GM19238 (cell line): ENCODE results near the gene MYO9A.
"Not testable (repeated sequence)": the region's sequence is repeated elsewhere in the genome, so short reads cannot be mapped to it uniquely, and the experiment has no call there.

Source experiments
- DNase-seq: peaks from one replicate; pipeline ENCODE4 v3.0.0; 2011; ENCODE audit warnings: low spot score; ENCODE audit not compliant: insufficient read length

MYO9A gene

DNA sequence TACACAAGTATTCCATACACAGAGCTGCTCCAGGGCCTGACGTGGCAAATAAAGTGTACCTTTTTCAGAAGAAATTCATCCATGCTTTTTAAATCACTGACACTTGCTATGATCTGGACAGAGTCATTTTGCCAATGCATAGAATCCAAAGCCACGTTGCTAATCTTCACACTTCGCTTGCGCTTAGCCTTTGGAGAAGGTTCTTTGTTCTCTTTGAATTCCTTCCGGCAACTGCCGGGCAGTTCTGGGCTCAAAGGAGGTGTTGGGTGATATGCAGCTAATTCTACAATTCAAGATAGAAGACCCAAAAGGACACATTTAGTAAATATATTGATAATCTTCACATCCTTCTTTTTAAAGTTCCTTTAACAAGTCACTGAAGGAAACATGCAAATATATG is 237.7 kb downstream of the MYO9A start:
- DNase-seq: no peak

DNA sequence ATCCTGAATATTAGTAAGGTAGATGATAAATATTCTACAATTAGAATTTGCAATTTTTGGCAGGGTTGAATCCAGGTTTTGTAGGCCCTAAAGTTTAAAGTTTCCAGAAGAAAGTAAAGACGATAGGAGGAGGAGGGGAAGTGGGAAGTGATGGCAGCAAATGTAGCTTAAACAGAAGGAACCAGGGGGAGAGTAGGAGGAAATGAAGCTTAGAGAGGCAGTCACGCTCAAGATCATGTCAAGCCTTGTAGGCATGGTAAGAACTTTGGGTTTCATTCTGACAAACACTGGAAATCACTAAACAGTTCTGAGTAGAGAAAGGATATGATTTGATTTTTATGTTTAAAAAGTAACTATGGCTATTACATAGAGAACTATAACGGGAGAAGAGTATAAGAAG is 243.7 kb downstream of the MYO9A start:
- DNase-seq: peak; percentile 15

DNA sequence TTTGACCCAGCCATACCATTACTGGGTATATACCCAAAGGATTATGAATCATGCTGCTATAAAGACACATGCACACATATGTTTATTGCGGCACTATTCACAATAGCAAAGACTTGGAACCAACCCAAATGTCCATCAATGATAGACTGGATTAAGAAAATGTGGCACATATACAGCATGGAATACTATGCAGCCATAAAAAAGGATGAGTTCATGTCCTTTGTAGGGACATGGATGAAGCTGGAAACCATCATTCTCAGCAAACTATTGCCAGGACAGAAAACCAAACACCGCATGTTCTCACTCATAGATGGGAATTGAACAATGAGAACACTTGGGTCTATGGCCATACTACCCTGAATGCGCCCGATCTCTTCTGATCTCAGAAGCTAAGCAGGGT is 259.7 kb downstream of the MYO9A start:
- DNase-seq: not testable (repeated sequence)

DNA sequence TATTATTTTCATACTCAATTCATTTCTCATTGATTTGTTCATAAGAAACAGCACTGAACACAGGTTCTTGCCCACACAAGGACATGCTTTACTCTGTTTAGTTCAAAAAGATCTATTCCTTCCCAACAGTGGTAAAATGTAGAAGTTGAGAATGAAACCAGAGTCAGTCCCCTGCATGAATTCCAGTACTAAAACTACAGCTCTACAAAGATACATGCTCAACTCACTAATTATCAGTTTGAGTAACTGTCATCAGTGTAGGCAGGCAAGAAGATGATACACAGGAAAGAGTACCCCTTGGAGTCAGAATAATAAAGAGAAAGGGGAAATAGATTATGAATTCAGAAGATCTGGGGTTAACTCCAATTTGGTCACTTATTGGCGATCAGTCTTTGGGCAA is 264.4 kb downstream of the MYO9A start:
- no peak for DNase-seq

DNA sequence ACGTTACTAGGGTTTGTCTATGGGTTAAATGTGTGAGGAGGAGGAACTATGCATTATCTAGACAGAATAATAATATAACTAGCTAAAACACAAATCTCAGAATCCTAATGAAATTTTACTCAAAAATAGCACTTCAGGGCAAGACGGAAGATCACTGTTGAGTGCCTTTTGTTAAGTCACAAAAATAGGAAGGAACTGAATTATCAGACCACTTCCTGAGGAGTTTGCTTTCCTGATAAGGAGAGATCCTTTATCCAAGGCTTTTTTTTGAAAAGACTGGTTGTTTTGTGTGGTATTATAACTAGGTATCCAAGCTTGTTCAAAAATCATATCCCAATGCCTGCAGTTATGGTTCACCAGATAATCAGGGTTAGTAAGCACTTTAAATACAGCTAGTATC is 273.0 kb downstream of the MYO9A start:
- no peak for DNase-seq

DNA sequence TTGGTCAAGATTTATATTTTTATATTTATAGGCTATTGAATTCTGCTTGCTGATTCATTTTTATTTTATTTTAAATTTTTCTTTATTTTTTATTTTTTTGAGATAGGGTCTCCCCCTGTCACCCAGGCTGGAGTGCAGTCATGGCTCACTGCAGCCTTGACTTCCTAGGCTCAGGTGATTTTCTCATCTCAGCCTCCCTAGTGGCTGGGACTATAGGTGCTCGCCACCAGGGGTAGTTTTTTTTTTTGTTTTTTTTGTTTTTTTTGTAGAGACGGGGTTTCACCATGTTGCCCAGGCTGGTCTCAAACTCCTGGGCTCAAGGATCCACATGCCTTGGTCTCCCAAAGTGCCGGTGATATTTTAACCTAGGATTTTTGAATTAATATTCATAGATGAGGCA is 276.4 kb downstream of the MYO9A start:
- no peak for DNase-seq

DNA sequence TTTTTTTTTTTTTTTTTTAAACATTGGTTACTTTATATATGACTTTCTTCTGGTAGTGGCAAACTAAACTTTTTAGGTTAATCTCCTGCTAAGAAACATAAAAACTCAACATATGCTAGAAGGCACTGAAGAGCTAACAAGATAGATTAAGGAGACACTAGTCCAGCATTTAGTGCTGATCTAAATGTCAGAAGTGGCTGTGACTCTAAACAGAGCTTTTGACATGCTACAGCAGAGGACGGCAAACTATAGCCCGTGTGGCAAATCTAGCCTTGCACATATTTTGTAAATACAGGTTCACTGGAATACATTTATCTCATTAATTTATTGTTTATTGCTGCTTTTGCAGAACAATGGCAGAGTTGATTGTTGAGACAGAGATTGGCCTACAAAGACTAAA is 287.0 kb downstream of the MYO9A start:
- no peak for DNase-seq

DNA sequence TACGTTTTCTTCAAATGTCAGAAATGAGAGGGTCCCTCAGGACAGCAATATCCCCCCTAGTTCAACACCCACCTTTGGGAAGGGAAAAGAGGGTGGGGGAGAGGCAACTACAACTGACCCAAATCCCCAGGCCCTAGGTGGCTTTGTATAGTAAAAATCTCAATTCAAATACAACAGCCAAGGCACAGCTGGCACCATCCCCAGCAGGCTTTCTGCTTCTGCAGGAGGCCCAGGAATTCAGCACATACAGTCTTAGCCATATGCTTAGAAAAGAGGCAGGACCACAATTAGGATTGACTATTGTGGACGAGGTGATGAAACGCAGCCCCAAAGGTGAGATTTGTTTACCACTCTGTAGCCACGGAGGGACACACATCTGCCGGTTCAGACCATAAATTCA is 291.8 kb downstream of the MYO9A start:
- no peak for DNase-seq

DNA sequence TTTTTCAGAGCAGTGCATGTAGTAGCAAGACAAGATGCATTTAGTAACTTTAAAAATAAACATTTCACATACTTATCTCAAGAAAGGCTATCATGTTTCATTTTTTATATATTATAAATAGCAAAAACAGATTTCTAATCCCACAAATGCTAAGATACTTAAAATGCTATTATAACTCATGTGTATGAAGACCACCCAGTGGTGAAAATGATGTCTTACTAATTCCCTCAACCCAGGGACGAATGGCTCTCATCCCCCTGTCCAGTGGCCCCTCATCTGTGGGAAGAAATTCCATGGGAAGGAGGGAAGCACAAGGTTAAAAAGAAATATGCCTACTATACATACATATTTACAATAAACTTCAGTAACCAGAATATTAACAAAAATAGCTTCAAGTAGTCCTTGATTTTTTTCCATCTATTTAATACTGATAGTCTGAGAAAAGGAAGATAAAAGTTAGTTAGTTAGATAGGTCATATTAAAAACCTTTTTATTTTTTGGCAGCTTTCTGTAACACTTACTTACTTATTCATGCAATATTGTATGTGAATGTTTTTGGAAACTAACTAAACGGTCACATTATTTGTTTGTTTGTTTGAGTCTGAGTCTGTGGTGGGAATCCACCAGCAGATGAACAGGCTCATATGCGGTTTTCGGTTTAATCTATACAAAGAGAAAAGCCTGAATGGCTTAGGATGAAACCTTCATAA is 292.8 kb downstream of the MYO9A start:
- no peak for DNase-seq

DNA sequence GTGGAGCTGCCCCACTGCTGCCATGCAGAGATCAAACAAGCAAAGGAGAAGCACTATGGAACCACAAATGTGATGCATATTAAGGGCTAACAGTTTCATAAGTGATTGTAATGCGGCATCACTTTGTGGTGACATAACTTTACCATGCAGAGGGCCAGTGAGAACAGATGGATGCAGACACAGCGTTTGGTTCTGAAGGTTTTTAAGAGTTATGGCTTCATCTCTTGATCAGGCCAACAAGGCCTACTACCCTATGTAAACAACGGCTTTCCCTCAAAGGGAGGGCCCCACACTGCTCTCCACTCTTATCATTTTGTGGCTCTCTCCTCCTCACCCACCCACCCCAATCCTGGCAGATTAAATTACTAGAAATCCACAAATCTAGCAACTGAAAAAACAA is 294.1 kb downstream of the MYO9A start:
- no peak for DNase-seq

DNA sequence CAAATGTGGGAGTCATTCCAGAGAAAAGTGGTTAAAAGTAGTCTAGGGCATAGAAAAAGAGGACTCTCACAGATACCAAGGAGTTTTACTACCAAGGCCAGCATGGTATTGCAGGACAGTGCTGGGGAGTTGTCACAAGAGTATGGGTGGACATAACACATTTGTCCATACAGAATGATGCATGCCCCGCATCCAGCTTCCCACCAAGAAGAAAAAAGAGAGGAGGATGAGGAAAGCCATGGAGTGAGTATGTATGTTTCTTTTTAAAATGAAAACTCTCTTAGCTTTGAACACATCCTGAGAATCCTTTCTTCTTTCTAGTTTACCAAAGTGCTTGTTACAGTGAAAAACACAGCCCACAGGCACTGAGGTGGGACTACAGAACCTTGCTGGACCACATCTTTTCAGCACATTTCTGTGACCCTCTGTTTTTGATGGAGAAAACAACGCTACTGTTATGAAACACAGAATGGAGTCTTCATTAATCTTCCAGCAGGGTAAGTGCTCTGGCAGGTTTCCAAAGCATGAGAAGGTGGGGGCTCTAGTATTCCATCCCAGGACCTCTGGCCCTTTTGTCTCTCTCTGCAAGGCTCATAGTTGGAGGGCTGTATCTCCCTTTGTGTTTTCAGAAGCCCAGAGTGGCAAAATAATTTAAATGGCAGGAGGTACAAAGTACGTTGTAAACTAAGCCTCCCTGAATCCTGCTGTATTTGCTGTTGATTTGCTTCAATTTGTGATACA is 294.9 kb downstream of the MYO9A start:
- no peak for DNase-seq

DNA sequence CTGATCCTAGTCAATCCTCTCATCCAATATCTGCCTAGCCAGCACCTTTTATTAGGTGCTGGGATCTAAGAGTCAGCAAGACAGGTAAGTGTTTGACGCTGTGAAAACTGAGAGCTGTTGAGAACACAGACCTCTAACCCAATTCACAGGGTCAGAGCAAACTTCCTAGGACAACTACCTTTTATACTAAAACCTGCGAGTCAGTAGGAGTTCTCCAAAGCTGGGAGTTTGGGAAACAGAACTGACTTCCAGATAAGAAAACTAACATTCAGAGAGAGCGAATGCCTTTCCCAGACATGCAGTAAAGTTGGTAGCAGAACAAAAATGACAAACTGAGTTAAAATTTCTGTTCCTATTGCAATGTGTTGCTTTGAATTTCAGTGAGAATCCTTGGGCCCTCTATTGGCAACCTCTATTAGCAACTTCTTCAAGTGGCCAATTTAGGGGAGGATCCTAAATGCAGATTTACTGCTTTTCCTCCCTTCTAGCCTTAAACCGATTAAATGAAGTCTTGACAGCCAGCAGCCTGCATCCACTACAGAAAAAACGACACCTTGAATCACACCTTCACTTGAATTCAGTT is 296.3 kb downstream of the MYO9A start:
- DNase-seq: no peak

DNA sequence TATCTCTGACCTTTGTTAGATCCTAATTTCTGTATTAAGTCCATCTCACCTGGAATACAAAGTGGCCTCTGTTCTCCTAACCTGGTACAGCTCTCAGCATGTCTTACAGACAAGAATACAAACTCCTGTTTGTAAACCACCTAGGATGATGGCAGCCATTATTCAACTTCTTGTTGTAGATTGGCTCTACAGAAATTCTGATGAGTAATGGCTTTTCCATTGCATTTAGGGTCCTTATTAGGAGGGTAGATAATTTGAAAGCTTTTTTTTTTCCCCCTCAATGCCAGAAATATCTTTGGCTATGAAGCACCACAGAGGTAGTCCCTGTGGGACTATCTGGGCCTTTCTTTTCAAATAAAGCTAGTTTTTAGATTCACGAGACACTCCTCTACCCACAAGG is 297.8 kb downstream of the MYO9A start:
- no peak for DNase-seq

DNA sequence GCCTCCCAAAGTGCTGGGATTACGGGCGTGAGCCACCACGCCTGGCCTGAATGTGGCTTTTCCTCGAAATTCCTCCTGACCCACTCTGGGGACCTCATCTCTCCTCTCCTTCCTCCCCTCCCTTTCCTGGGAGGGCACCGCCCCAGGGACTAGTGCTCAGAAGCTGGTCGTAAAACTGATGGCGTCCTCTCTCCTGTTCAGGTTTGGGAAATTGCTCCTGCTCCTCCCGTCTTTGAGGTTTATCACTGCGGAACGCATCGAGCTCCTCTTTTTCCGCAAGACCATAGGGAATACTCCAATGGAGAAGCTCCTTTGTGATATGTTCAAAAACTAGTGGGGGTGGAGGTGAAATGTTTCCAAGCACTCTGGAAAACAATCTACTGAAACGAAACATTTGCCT is 300.6 kb downstream of the MYO9A start:
- DNase-seq: no peak

DNA sequence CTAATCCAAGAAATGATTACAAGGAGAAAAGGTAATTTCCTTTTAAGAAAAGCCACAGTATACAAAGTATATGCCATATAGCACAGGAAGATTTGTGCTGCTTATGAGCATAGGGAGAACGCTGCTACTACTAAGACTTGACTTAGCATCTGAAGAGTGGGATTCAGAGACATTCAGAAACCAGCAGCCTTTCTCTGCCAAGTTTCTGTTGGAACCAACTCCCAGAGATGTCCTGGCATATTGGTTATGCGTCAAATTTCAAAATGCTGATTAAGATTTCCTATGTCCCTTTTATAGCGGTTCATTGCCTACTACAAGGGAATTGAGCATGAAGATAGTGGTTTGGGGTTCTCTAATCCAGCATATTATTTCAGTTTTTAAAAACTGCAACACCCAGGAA is 302.6 kb downstream of the MYO9A start:
- DNase-seq: no peak

DNA sequence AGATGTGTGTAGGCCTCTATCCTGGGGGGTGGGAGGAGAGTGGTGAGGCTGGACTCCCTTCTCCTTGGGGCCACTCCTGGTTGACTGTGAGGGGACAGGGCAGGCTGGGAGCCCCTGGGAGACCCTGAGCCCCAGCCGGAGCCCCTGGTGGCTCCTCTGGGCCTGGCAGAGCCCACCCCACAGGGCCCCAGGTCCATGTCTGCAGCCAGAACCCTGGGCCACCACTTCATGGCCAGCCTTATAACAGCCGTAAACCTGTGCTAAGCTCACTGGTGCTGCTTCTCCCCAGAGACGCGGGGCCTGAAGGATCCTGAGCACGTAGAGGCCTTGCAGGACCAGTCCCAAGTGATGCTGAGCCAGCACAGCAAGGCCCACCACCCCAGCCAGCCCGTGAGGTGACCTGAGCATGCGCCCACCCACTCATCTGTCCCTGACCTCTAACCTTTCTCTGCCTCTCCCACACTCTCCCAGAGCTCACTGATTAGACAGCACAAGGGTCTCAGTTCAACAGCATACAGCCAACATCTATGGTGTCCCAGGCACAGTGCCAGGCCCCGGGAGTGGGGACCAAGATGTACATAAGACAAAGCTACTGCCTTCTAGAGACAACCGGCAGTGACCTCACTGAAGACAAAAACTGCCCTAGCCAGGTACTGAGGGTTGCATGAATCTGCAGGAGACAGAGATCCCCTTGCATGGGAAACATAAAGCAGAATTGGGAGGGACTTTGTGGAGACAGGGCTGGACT is 304.1 kb downstream of the MYO9A start:
- DNase-seq: no peak

DNA sequence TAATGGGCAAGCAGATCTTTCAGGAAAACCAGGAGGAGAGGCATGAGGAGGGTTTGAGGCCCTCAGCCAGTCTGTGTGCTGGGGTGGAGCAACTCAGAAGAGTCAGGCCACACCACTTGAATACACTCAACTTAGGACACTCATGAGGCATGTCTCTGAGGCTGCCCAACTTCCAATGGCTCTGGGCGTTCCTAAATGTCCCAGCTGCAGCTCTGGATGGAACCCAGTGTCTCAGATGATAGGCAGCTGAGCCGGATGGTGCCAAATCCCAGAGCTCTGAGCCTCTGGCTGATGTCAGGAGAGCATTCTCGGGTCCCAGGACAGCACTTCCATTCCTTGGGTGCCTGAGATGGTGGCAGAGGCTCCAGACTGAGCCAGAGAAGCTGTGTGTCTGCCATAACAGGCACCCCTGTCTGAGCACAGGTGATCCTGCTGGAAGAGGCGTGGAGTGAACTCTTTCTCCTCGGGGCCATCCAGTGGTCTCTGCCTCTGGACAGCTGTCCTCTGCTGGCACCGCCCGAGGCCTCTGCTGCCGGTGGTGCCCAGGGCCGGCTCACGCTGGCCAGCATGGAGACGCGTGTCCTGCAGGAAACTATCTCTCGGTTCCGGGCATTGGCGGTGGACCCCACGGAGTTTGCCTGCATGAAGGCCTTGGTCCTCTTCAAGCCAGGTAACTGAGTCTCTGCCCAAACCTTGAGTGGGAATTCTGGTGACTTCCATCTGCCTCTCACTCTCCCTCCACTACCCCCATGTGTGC is 304.8 kb downstream of the MYO9A start:
- no peak for DNase-seq

DNA sequence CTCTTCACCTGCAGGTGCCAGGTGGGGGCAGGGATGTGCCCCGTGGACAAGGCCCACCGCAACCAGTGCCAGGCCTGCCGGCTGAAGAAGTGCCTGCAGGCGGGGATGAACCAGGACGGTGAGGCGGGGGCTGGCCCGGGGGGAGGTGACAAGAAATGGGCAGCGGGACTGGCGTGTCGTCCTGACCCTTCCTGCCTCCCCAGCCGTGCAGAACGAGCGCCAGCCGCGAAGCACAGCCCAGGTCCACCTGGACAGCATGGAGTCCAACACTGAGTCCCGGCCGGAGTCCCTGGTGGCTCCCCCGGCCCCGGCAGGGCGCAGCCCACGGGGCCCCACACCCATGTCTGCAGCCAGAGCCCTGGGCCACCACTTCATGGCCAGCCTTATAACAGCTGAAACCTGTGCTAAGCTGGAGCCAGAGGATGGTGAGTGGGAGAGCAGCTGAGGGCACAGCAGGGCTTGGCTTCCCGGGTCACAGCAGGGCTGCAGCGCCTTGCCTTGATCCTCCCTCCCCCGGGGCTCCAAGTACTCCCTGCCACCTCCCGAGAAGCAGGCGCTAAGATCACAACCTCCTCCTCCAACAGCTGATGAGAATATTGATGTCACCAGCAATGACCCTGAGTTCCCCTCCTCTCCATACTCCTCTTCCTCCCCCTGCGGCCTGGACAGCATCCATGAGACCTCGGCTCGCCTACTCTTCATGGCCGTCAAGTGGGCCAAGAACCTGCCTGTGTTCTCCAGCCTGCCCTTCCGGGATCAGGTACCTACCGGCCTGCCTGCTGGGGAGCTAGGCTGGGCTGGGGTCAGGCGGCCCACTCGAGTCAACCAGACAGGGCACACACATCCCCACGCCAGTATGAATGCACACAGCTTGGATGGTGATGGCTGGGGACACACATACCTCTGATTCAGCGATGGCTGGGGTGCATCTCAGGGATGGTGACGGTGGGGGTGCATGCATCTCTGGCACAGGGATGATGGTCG is 305.9 kb downstream of the MYO9A start:
- no peak for DNase-seq

DNA sequence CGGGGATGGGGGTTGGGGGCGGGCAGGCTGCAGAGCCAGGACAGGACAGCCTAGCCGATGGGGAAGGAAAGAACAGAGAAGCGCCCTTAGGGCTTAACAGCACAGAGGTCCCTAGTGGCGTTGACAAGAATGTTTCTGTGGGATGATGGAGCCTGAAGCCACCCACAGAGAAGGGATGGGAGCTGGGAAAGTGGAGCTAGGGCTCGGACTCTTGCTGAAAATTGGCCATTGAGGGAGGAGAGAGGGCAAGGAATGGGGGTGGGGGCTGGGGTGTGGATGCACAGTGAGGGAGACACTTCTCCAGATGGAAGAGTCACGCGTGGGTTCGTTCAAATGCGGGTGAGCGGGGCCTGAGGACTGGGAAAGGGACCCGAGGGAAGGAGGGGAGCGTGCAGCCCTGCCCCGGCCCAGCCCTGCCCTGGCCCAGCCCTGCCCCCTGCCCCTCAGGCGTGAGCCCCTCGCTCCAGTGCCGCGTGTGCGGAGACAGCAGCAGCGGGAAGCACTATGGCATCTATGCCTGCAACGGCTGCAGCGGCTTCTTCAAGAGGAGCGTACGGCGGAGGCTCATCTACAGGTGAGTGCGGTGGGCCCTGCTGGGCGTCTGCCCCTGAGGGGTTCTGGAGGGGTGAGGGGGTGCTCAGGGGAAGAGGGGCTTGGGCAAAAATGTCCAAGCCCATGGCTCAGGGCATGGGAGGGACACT is 306.8 kb downstream of the MYO9A start:
- no peak for DNase-seq
